Naive thymus-derived CD4-positive, alpha-beta T cell (primary cell): Measurements from ENCODE around the gene CABP4. TPM values are rescaled to one million over a fixed set of nuclear protein-coding genes. Genes with fewer than 3 reads are reported as not detected.
A peak's percentile ranks its signal among the peaks of the same experiment; 100 is the strongest.

Experiments used
- ATAC-seq: fragments of 150-1000 bp; cut with Tn5 transposase; 2 replicates; pipeline ENCODE4 v1.10.0; 2021; ENCODE audit warnings: mild to moderate bottlenecking, moderate library complexity
- CTCF ChIA-PET: fragments of 350-600 bp; sonication (Branson Sonifier 250); formaldehyde crosslinking; loops from one replicate; lab custom pipeline; 2021; ENCODE audit warnings: antibody characterized with exemption; lab: Charles Lee
- POLR2A ChIA-PET: fragments of 350-600 bp; sonication (Branson Sonifier 250); formaldehyde crosslinking; loops from one replicate; lab custom pipeline; 2021; ENCODE audit warnings: antibody characterized with exemption, inconsistent platforms; lab: Charles Lee
- DNase-seq, 9 donors: peaks; one replicate each; pipeline versions ENCODE4 v3.0.0 to v3.0.0-alpha.2; 2020 to 2022; ENCODE audit warnings: mixed read lengths in 1 of 9
- H3K27ac ChIP-seq: one replicate; pipeline ENCODE4 v1.7.0; 2013; ENCODE audit warnings: mild to moderate bottlenecking, low read depth, low read length, moderate library complexity
- H3K27me3 ChIP-seq, 2 donors: one replicate each; pipeline ENCODE4 v1.7.0; 2013; ENCODE audit warnings: low read length in 2 of 2, mild to moderate bottlenecking in 2 of 2, moderate library complexity in 2 of 2; ENCODE audit not compliant: control insufficient read depth in 2 of 2, insufficient read depth in 2 of 2
- H3K36me3 ChIP-seq, 3 experiments: 1 replicate in 2 of 3; 2 replicates in 1 of 3; pipeline ENCODE4 v1.7.0; 2013; ENCODE audit warnings: low read length in 3 of 3, mild to moderate bottlenecking in 3 of 3, moderate library complexity in 1 of 3; ENCODE audit not compliant: insufficient read depth in 3 of 3, control insufficient read depth in 2 of 3
- H3K4me1 ChIP-seq, 2 donors: one replicate each; pipeline ENCODE4 v1.7.0; 2013; ENCODE audit warnings: low read length in 2 of 2, mild to moderate bottlenecking in 2 of 2, moderate library complexity in 1 of 2; ENCODE audit not compliant: control insufficient read depth in 2 of 2, insufficient read depth in 2 of 2
- H3K4me3 ChIP-seq: 2 replicates; pipeline ENCODE4 v1.7.0; 2013; ENCODE audit warnings: mild to moderate bottlenecking, low read length
- H3K9me3 ChIP-seq, 3 experiments: 1 replicate in 2 of 3; 2 replicates in 1 of 3; pipeline ENCODE4 v1.7.0; 2013; ENCODE audit warnings: low read length in 3 of 3; ENCODE audit not compliant: control insufficient read depth in 2 of 3
- H3K27ac Mint-ChIP-seq, 9 donors: one replicate each; pipeline ENCODE4 v1.8.0; 2020 to 2022; ENCODE audit warnings: mixed read lengths in 9 of 9, mild to moderate bottlenecking in 8 of 9, moderate library complexity in 5 of 9, inconsistent platforms in 2 of 9
- H3K27me3 Mint-ChIP-seq, 5 donors: one replicate each; pipeline ENCODE4 v1.8.0; 2021 to 2022; ENCODE audit warnings: mixed read lengths in 5 of 5, mild to moderate bottlenecking in 1 of 5
- H3K36me3 Mint-ChIP-seq, 5 donors: one replicate each; pipeline ENCODE4 v1.8.0; 2020 to 2022; ENCODE audit warnings: mixed read lengths in 5 of 5, mild to moderate bottlenecking in 3 of 5, inconsistent platforms in 1 of 5
- H3K4me1 Mint-ChIP-seq, 7 donors: one replicate each; pipeline ENCODE4 v1.8.0; 2020 to 2022; ENCODE audit warnings: mixed read lengths in 7 of 7, mild to moderate bottlenecking in 3 of 7, inconsistent platforms in 1 of 7
- H3K4me3 Mint-ChIP-seq, 10 donors: one replicate each; pipeline ENCODE4 v1.8.0; 2020 to 2022; ENCODE audit warnings: mild to moderate bottlenecking in 10 of 10, mixed read lengths in 10 of 10, moderate library complexity in 6 of 10, inconsistent platforms in 2 of 10
- H3K9me3 Mint-ChIP-seq, 11 donors: one replicate each; pipeline ENCODE4 v1.8.0; 2020 to 2022; ENCODE audit warnings: mixed read lengths in 11 of 11, mild to moderate bottlenecking in 4 of 11, inconsistent platforms in 1 of 11, moderate library complexity in 1 of 11
- intact Hi-C, 2 donors: fragments of 100-400 bp; cut with micrococcal nuclease; formaldehyde crosslinking; loops; one replicate each; pipeline ENCODE4 v1.15.1; 2023
- polyA plus RNA-seq, 2 donors: library from polyadenylated mRNA; unstranded; fragments of 300-500 nt; fragmentation: Illumina TruSeq; gene quantifications; one replicate each; pipeline ENCODE4 v1.2.3, GENCODE V29; 2021
- total RNA-seq, 6 experiments: library from RNA in 5 of 6; stranded (reverse) in 5 of 6; gene quantifications; 1 replicate in 5 of 6; 2 replicates in 1 of 6; pipeline ENCODE4 v1.2.3 and lab custom pipeline; 2021 to 2026

Gene CABP4
- total and polyA plus RNA-seq, 7 experiments from 2014 or later, result 1.2 to 17.1 (median 2.9) TPM

- H3K27ac Mint-ChIP-seq, result peak overlapping the region in 8 of 9 donors; percentile 94 to 100 (median 98)
- H3K9me3 Mint-ChIP-seq, result no peaks in the 10 kb centered on the region
- H3K4me1 Mint-ChIP-seq, result peaks cover 37 to 76% (median 55%) of the 10 kb centered on the region in 7 donors
- no peaks in the 10 kb centered on the region for H3K9me3 ChIP-seq
- peaks cover 0 to 25% (median 0%) of the 10 kb centered on the region in 5 donors for H3K27me3 Mint-ChIP-seq
- H3K36me3 Mint-ChIP-seq, result peaks cover 0 to 6% (median 0%) of the 10 kb centered on the region in 5 donors
- CTCF ChIA-PET, result interaction anchor here (0.8 to 6.0 kb wide), 5 partner anchors 9 to 48 kb away, joined by 3 to 67 read pairs (median 8); partner anchors contain the start of genes PPP1CA, PTPRCAP and TBC1D10C
- POLR2A ChIA-PET, result interaction anchor here (0.6 to 31.8 kb wide), 18 partner anchors 16 to 148 kb away, joined by 3 to 1530 read pairs (median 6); partner anchors contain the start of genes AIP, CABP4, CDK2AP2 and CORO1B
- DNase-seq, result no peak
- ATAC-seq, result no peak
- H3K4me3 Mint-ChIP-seq, result peak overlapping the region in 9 of 10 donors; percentile 81 to 96 (median 89)
- H3K4me3 ChIP-seq, result peak overlapping the region; percentile 46
- H3K27me3 ChIP-seq, result no peaks in the 10 kb centered on the region
- no peaks in the 10 kb centered on the region for H3K36me3 ChIP-seq
- peak overlapping the region; percentile 77 for H3K27ac ChIP-seq
- intact Hi-C loops, result loop anchor here in 1 of 2 donors (1.0 kb wide), 6 partner anchors 8 to 91 kb away; partner anchors contain the start of genes CDK2AP2, PTPRCAP, RPS6KB2 and TMEM134
- peaks cover 68 to 71% of the 10 kb centered on the region in 2 donors for H3K4me1 ChIP-seq
Measured at GRCh38 chr11:67417425-67417824, 37.7 kb upstream of the CABP4 start.

DNA sequence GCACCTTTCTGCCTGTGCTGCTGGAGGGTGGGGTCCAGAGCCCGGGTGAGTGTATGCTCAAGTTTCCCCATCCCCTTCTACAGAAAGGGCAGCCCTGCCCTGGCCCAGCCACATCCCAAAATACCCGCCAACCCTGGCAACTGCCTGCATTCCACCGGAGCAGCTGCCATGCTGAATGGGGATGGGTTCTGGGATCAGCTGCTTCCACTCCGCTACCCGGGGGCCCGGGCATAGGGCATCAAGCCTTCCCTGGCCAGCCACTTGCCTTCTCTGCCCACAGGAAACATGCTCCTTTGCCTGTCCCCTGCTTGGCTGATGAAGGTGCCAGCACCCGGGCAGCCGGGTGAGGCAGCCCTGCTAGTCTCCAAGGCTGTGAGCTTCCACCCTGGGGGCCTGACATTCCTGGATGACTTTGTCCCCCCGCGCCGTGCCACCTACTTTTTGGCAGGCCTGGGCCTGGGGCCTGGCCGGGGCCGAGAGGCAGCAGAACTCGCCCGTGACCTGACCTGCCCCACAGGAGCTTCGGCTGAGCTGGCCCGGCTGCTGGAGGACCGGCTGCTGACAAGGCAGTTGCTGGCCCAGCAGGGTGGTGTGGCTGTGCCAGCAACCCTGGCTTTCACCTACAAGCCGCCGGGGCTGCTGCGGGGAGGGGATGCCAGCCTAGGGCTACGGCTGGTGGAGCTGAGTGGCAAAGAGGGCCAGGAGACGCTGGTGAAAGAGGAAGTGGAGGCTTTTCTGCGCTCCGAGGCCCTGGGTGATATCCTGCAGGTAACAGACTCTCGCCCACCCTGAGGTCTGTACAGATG lies 36.5 kb upstream of the CABP4 start:
- peak overlapping the region; percentile 77 for H3K27ac ChIP-seq
- no peaks in the 10 kb centered on the region for H3K27me3 ChIP-seq

DNA sequence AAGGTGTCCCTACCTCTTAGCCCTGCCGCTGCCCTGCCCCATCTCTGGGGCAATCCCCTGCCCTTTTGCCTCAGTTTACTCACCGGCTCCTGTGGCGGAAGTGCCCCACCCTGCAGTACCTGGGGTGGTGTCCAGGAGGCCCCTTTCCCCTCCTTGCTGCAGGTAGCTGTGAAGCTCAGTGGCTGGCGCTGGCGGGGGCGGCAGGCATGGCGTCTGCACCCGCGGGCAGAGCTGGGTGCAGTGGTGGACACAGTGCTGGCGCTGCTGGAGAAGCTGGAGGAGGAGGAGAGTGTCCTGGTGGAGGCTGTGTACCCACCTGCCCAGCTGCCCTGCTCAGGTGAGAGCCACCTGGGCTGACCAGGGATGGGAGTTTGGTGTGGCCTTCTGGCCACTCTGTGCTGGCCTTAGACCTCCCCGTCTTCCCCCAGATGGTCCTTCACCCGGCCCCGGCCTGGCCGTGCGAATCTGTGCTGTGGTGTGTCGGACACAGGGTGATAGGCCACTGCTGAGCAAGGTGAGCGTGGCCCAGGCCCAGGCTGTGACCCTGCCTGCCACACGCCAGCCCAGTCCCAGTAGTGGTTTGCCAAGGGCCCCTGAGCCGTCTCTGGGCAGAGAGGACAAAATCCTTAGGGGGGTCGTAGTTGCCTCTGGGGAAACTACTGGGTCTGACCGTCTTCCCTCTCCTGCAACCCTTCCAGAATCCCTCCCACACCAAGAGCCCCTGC lies 35.7 kb upstream of the CABP4 start:
- no peak for ATAC-seq
- DNase-seq, result no peak
- H3K36me3 ChIP-seq, result no peaks in the 10 kb centered on the region
- H3K27me3 ChIP-seq, result no peaks in the 10 kb centered on the region
- no peaks in the 10 kb centered on the region for H3K9me3 ChIP-seq
- Mint-ChIP-seq H3K4me1 (peaks cover 24 to 64% (median 49%) of the 10 kb centered on the region in 7 donors), H3K9me3 (no peaks in the 10 kb centered on the region), H3K4me3 (peak overlapping the region in 9 of 10 donors; percentile 80 to 93 (median 86)), H3K27me3 (peaks cover 0 to 17% (median 0%) of the 10 kb centered on the region in 5 donors), H3K36me3 (peaks cover 0 to 4% (median 0%) of the 10 kb centered on the region in 5 donors), H3K27ac (peak overlapping the region in 8 of 9 donors; percentile 71 to 99 (median 92))
- intact Hi-C loops, result no loop called here
- ChIA-PET CTCF (interaction anchor here (0.7 to 6.0 kb wide), 9 partner anchors 11 to 88 kb away, joined by 3 to 67 read pairs (median 6); partner anchors contain the start of genes CDK2AP2, PPP1CA, PTPRCAP and TBC1D10C), POLR2A (interaction anchor here (0.6 to 31.8 kb wide), 17 partner anchors 8 to 151 kb away, joined by 3 to 1530 read pairs (median 8); partner anchors contain the start of genes AIP, CABP4, POLD4 and PPP1CA)
- peaks cover 51 to 54% of the 10 kb centered on the region in 2 donors for H3K4me1 ChIP-seq
- H3K27ac ChIP-seq, result peak overlapping the region; percentile 77
- peak overlapping the region; percentile 56 for H3K4me3 ChIP-seq

More for the DNA sequence above, 36.5 kb upstream of the CABP4 start:
- no peak for ATAC-seq
- H3K4me1 Mint-ChIP-seq, result peaks cover 24 to 71% (median 49%) of the 10 kb centered on the region in 7 donors
- H3K9me3 ChIP-seq, result no peaks in the 10 kb centered on the region
- ChIA-PET POLR2A (interaction anchor here (0.6 to 31.8 kb wide), 19 partner anchors 15 to 1041 kb away, joined by 3 to 1530 read pairs (median 8); partner anchors contain the start of genes AIP, CABP4, CDK2AP2 and POLD4), CTCF (interaction anchor here (1.0 to 6.0 kb wide), 7 partner anchors 10 to 53 kb away, joined by 3 to 67 read pairs (median 7); partner anchors contain the start of genes PPP1CA, PTPRCAP and TBC1D10C)
- peaks cover 0 to 20% (median 0%) of the 10 kb centered on the region in 5 donors for H3K27me3 Mint-ChIP-seq
- H3K4me3 Mint-ChIP-seq, result peak overlapping the region; percentile 37 to 93 (median 84)
- DNase-seq, result peak in 7 of 9 donors; percentile 54 to 65 (median 60)
- no peaks in the 10 kb centered on the region for H3K36me3 ChIP-seq
- no peaks in the 10 kb centered on the region for H3K9me3 Mint-ChIP-seq
- peak overlapping the region in 8 of 9 donors; percentile 71 to 99 (median 94) for H3K27ac Mint-ChIP-seq
- intact Hi-C loops, result no loop called here
- peak overlapping the region; percentile 56 for H3K4me3 ChIP-seq
- H3K4me1 ChIP-seq, result peaks cover 56 to 58% of the 10 kb centered on the region in 2 donors
- peaks cover 0 to 4% (median 0%) of the 10 kb centered on the region in 5 donors for H3K36me3 Mint-ChIP-seq

DNA sequence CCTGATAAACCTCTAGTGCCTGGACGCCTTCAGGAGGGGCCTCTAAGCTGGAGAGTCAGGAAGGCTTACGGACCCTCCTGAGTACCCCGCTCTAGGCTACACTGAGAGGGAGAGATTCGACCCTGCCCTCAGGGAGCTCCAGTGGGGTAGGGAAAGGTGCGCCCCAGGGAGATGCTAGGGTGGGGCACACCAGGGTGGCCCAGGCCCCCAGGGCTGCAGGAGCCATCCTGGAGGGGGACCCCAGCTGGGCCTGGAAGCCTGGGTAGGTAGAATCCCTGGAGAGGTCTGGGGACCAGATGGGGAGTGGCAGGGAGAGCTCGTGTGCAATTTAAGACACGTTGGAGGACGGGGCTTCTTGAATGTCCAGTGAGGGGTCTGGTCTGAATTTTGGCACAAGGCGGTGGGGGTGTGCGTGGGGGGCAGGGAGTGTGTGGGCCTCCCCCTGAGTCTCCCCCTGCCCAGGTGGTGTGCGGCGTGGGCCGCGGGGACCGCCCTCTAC lies 35.0 kb upstream of the CABP4 start:
- peaks cover 24 to 61% (median 51%) of the 10 kb centered on the region in 7 donors for H3K4me1 Mint-ChIP-seq
- intact Hi-C loops, result no loop called here
- H3K4me3 ChIP-seq, result peak overlapping the region; percentile 56

GRCh38 chr11:67420646-67421429 lies 34.3 kb upstream of the CABP4 start:
- H3K36me3 ChIP-seq, result no peaks in the 10 kb centered on the region
- peaks cover 42 to 49% of the 10 kb centered on the region in 2 donors for H3K4me1 ChIP-seq
- peaks cover 0 to 15% (median 0%) of the 10 kb centered on the region in 5 donors for H3K27me3 Mint-ChIP-seq
- H3K36me3 Mint-ChIP-seq, result peaks cover 0 to 4% (median 0%) of the 10 kb centered on the region in 5 donors
- ATAC-seq (peak; percentile 96), DNase-seq (peak; percentile 97 to 100 (median 97))
- peak overlapping the region; percentile 56 for H3K4me3 ChIP-seq
- no peaks in the 10 kb centered on the region for H3K27me3 ChIP-seq
- ChIA-PET POLR2A (interaction anchor here (0.6 to 31.8 kb wide), 13 partner anchors 9 to 163 kb away, joined by 3 to 1530 read pairs (median 12); partner anchors contain the start of genes AIP, PITPNM1, PPP1CA and PTPRCAP), CTCF (interaction anchor here (1.1 to 6.0 kb wide), 5 partner anchors 12 to 48 kb away, joined by 6 to 67 read pairs (median 7); partner anchors contain the start of genes PPP1CA, PTPRCAP, TBC1D10C and TMEM134)
- H3K4me3 Mint-ChIP-seq, result peak overlapping the region; percentile 74 to 92 (median 82)
- peak overlapping the region; percentile 77 for H3K27ac ChIP-seq
- H3K4me1 Mint-ChIP-seq, result peaks cover 24 to 60% (median 53%) of the 10 kb centered on the region in 7 donors
- no peaks in the 10 kb centered on the region for H3K9me3 ChIP-seq
- intact Hi-C loops, result loop anchor here (1.0 kb wide), 8 partner anchors 12 to 85 kb away; partner anchors contain the start of genes AIP (in 1 of the 2), PTPRCAP (in 1 of the 2) and TMEM134 (in 1 of the 2)
- no peaks in the 10 kb centered on the region for H3K9me3 Mint-ChIP-seq
- H3K27ac Mint-ChIP-seq, result peak overlapping the region; percentile 69 to 98 (median 92)

More for the DNA sequence above, 35.0 kb upstream of the CABP4 start:
- H3K27ac Mint-ChIP-seq, result peak overlapping the region; percentile 46 to 99 (median 92)
- DNase-seq (no peak), ATAC-seq (no peak)
- H3K4me3 Mint-ChIP-seq, result peak overlapping the region; percentile 80 to 93 (median 86)
- CTCF ChIA-PET, result interaction anchor here (0.7 to 6.0 kb wide), 6 partner anchors 12 to 88 kb away, joined by 3 to 67 read pairs (median 6); partner anchors contain the start of genes CDK2AP2, PPP1CA, PTPRCAP and TBC1D10C
- Histone ChIP-seq H3K27ac (peak overlapping the region; percentile 77), H3K4me1 (peaks cover 44 to 49% of the 10 kb centered on the region in 2 donors), H3K27me3 (no peaks in the 10 kb centered on the region), H3K9me3 (no peaks in the 10 kb centered on the region), H3K36me3 (no peaks in the 10 kb centered on the region)
- H3K36me3 Mint-ChIP-seq, result peaks cover 0 to 4% (median 0%) of the 10 kb centered on the region in 5 donors
- peaks cover 0 to 15% (median 0%) of the 10 kb centered on the region in 5 donors for H3K27me3 Mint-ChIP-seq
- no peaks in the 10 kb centered on the region for H3K9me3 Mint-ChIP-seq
- POLR2A ChIA-PET, result interaction anchor here (0.6 to 31.8 kb wide), 14 partner anchors 8 to 162 kb away, joined by 3 to 1530 read pairs (median 13); partner anchors contain the start of genes AIP, CABP4, PITPNM1 and POLD4
